Measurements from ENCODE around the gene INPP5D. TPM values are rescaled to one million over a fixed set of nuclear protein-coding genes. Genes with fewer than 3 reads are reported as not detected.
"Not testable (repeated sequence)": the region's sequence is repeated elsewhere in the genome, so short reads cannot be mapped to it uniquely, and the experiment has no call there.

INPP5D gene
- total and polyA plus RNA-seq, 8 donors = 3.7 to 564 (median 8.5) TPM

GRCh38 chr2:233184669-233185068, 124.5 kb downstream of the INPP5D start:
- 81 to 90% (median 84%) methylated on average over 5 to 8 of the region's 8 CpGs for WGBS, 5 donors
- Histone ChIP-seq H3K9me3 (no peaks in the 10 kb centered on the region), H3K27me3 (peaks cover 0 to 2% (median 0%) of the 10 kb centered on the region in 3 donors), H3K27ac (no peak overlapping the region), H3K4me3 (no peak overlapping the region), H3K36me3 (peaks cover 3 to 74% (median 37%) of the 10 kb centered on the region in 4 donors), H3K4me1 (peaks cover 0 to 6% (median 0%) of the 10 kb centered on the region in 4 donors)
- no peak for TF ChIP-seq POLR2AphosphoS5 (IDR thresholded peaks at IDR 0.05)
- TF ChIP-seq CTCF (IDR thresholded peaks at IDR 0.05) = no peak
- no peak for TF ChIP-seq EP300 (IDR thresholded peaks at IDR 0.05)
- no peak for TF ChIP-seq POLR2A (IDR thresholded peaks at IDR 0.05)
- intact Hi-C loops (cut with DNase I; ENCODE audit: low total_unique reads) = no loop called here
- no peak for DNase-seq

GRCh38 chr2:233185330-233185729, 125.2 kb downstream of the INPP5D start:
- Histone ChIP-seq H3K4me1 (peaks cover 0 to 6% (median 0%) of the 10 kb centered on the region in 4 donors), H3K4me3 (no peak overlapping the region), H3K27ac (no peak overlapping the region), H3K27me3 (peaks cover 0 to 2% (median 0%) of the 10 kb centered on the region in 3 donors), H3K9me3 (no peaks in the 10 kb centered on the region), H3K36me3 (peaks cover 3 to 81% (median 39%) of the 10 kb centered on the region in 4 donors)
- DNase-seq = no peak
- intact Hi-C loops (cut with DNase I; ENCODE audit: low total_unique reads) = no loop called here
- no peak for TF ChIP-seq POLR2AphosphoS5 (IDR thresholded peaks at IDR 0.05)
- 83 to 85% (median 84%) methylated on average over 7 of the region's 7 CpGs for WGBS, 5 donors

DNA sequence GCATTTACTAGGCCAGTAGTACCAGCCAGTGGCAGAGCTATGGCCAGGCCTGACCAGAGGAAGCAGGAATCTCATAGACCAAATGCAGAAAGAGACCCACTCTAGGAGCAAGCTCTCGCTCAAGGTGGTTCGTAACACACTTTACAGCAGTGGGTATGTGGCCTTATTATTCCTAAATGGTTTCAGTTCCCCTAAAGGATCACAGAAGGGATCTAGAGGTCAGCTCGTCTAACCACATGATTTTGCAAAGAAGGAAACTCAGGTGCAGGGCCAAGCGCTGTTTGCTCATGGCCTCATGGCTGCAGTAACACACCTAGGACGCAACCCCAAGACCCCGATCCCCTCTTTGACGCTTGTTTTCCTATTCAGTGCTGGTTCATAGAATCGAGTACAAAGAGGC, 125.8 kb downstream of the INPP5D start:
- peaks cover 3 to 86% (median 45%) of the 10 kb centered on the region in 4 donors for H3K36me3 ChIP-seq
- H3K27ac ChIP-seq = no peak overlapping the region
- 85 to 92% (median 89%) methylated on average over 8 of the region's 8 CpGs for WGBS, 5 donors
- H3K27me3 ChIP-seq = peaks cover 0 to 2% (median 0%) of the 10 kb centered on the region in 3 donors
- no peaks in the 10 kb centered on the region for H3K9me3 ChIP-seq
- no peak for DNase-seq
- TF ChIP-seq EP300 (IDR thresholded peaks at IDR 0.05) (no peak), POLR2A (IDR thresholded peaks at IDR 0.05) (no peak), POLR2AphosphoS5 (IDR thresholded peaks at IDR 0.05) (no peak), CTCF (IDR thresholded peaks at IDR 0.05) (no peak)
- H3K4me1 ChIP-seq = peaks cover 0 to 6% (median 0%) of the 10 kb centered on the region in 4 donors
- intact Hi-C loops (cut with DNase I; ENCODE audit: low total_unique reads) = no loop called here
- H3K4me3 ChIP-seq = no peak overlapping the region

GRCh38 chr2:233186851-233187250, 126.7 kb downstream of the INPP5D start:
- H3K4me3 ChIP-seq = no peak overlapping the region
- peaks cover 3 to 83% (median 45%) of the 10 kb centered on the region in 4 donors for H3K36me3 ChIP-seq
- TF ChIP-seq EP300 (IDR thresholded peaks at IDR 0.05) = no peak
- TF ChIP-seq POLR2AphosphoS5 (IDR thresholded peaks at IDR 0.05) = no peak
- TF ChIP-seq CTCF (IDR thresholded peaks at IDR 0.05) = no peak
- no peak for TF ChIP-seq POLR2A (IDR thresholded peaks at IDR 0.05)
- peaks cover 0 to 2% (median 0%) of the 10 kb centered on the region in 3 donors for H3K27me3 ChIP-seq
- WGBS, 5 donors = 88 to 94% (median 90%) methylated on average over 5 of the region's 5 CpGs
- H3K27ac ChIP-seq = no peak overlapping the region
- intact Hi-C loops (cut with DNase I; ENCODE audit: low total_unique reads) = no loop called here
- peaks cover 0 to 6% (median 0%) of the 10 kb centered on the region in 4 donors for H3K4me1 ChIP-seq
- no peak for DNase-seq
- H3K9me3 ChIP-seq = no peaks in the 10 kb centered on the region

DNA sequence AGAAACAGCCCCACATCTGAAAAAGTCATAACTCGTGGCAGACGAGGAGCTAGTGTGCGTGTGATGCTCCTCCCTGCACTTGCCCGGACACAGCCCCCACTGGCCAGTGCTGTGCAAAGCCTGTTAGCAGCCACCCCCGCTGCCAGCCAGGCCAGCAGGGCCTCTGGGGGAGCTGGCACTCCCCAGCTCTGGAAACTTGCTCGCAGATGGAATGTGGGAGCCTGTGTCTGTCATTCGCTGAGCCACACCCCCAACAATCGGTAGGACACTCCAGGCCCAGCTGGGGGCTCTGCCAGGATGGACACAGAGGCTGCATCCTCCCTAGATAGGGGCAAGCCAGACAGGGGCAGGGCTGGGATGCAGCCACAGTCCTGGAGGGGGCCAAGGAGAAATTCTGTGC, 128.9 kb downstream of the INPP5D start:
- WGBS, 5 donors = 87 to 93% (median 90%) methylated on average over 3 to 8 of the region's 8 CpGs
- no peak overlapping the region for H3K4me3 ChIP-seq
- H3K4me1 ChIP-seq = peaks cover 0 to 6% (median 0%) of the 10 kb centered on the region in 4 donors
- no peak for TF ChIP-seq EP300 (IDR thresholded peaks at IDR 0.05)
- DNase-seq = no peak
- no peak overlapping the region for H3K27ac ChIP-seq
- H3K9me3 ChIP-seq = no peaks in the 10 kb centered on the region
- intact Hi-C loops (cut with DNase I; ENCODE audit: low total_unique reads) = no loop called here
- H3K36me3 ChIP-seq = peaks cover 3 to 64% (median 40%) of the 10 kb centered on the region in 4 donors
- H3K27me3 ChIP-seq = no peaks in the 10 kb centered on the region

DNA sequence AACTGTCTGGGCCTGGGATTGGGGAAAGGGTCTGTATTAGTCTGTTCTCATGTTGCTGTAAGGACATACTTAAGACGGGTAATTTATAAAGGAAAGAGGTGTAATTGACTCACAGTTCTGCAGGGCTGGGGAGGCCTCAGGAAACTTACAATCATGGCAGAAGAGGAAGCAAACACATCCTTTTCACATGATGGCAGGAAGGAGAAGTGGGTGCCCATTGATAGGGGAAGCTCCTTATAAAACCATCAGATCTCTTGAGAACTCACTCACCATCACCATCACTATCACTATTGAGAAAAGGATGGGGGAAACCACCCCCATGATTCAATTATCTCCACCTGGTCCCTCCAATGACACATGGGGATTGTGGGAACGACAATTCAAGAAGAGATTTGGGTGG, 130.9 kb downstream of the INPP5D start:
- H3K9me3 ChIP-seq; H3K4me3 ChIP-seq; H3K4me1 ChIP-seq; H3K27me3 ChIP-seq; DNase-seq; H3K27ac ChIP-seq; intact Hi-C loops (cut with DNase I; ENCODE audit: low total_unique reads): not testable (repeated sequence)
- H3K36me3 ChIP-seq = peaks cover 8 to 67% (median 41%) of the 10 kb centered on the region in 4 donors
- WGBS, 5 donors = 79 to 92% (median 86%) methylated on average over 2 of the region's 2 CpGs

All from stomach (tissue), 9 donors.